NCI-H345 (cell line): Measurements from ENCODE around the gene TAS2R20.

Experiments used
- DNase-seq: peaks from one replicate; lab custom pipeline; 2025; lab: John Stamatoyannopoulos, UW

The TAS2R20 gene

GRCh38 chr12:10959804-10960203, 38.3 kb downstream of the TAS2R20 start:
- no peak for DNase-seq

- DNase-seq: no peak
Observed at GRCh38 chr12:10957741-10958140, 40.4 kb downstream of the TAS2R20 start.

- DNase-seq: no peak
Observed at GRCh38 chr12:10956085-10956484, 42.0 kb downstream of the TAS2R20 start.

GRCh38 chr12:10952645-10953044, 45.5 kb downstream of the TAS2R20 start:
- no peak for DNase-seq
